ENCODE data around the gene GPATCH4.

Gene GPATCH4

GRCh38 chr1:156579472-156579871, 21.8 kb downstream of the GPATCH4 start, which contains the start of gene TTC24 (continued):
- TF ChIP-seq, protein P1, sequence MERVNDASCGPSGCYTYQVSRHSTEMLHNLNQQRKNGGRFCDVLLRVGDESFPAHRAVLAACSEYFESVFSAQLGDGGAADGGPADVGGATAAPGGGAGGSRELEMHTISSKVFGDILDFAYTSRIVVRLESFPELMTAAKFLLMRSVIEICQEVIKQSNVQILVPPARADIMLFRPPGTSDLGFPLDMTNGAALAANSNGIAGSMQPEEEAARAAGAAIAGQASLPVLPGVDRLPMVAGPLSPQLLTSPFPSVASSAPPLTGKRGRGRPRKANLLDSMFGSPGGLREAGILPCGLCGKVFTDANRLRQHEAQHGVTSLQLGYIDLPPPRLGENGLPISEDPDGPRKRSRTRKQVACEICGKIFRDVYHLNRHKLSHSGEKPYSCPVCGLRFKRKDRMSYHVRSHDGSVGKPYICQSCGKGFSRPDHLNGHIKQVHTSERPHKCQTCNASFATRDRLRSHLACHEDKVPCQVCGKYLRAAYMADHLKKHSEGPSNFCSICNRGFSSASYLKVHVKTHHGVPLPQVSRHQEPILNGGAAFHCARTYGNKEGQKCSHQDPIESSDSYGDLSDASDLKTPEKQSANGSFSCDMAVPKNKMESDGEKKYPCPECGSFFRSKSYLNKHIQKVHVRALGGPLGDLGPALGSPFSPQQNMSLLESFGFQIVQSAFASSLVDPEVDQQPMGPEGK (CRISPR knock-in tag; IDR thresholded peaks at IDR 0.05; ENCODE audit: borderline replicate concordance) = no peak
- TF ChIP-seq TOX (CRISPR knock-in tag; IDR thresholded peaks at IDR 0.05; ENCODE audit: borderline replicate concordance) (no peak), PPARA (CRISPR knock-in tag; IDR thresholded peaks at IDR 0.05; ENCODE audit: borderline replicate concordance) (no peak)

DNA sequence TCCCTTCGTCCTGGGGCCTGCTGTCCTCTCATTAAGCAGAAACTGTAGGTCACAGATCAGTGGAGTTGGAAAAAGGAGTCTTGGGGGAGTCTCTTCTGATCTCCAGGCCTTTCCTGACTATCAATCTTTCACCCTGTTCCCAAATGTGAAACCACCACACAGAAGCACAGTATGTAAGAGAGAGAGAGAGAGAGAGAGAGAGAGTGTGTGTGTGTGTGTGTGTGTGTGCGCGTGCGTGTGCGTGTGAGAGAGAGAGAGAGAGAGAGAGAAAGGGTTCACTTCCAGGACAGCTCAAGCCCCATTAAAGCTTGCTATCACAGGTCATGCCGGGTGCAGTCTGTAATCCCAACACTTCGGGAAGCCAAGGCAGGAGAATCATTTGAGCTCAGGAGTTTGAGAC, 23.2 kb downstream of the GPATCH4 start:
- TF ChIP-seq, protein P2, sequence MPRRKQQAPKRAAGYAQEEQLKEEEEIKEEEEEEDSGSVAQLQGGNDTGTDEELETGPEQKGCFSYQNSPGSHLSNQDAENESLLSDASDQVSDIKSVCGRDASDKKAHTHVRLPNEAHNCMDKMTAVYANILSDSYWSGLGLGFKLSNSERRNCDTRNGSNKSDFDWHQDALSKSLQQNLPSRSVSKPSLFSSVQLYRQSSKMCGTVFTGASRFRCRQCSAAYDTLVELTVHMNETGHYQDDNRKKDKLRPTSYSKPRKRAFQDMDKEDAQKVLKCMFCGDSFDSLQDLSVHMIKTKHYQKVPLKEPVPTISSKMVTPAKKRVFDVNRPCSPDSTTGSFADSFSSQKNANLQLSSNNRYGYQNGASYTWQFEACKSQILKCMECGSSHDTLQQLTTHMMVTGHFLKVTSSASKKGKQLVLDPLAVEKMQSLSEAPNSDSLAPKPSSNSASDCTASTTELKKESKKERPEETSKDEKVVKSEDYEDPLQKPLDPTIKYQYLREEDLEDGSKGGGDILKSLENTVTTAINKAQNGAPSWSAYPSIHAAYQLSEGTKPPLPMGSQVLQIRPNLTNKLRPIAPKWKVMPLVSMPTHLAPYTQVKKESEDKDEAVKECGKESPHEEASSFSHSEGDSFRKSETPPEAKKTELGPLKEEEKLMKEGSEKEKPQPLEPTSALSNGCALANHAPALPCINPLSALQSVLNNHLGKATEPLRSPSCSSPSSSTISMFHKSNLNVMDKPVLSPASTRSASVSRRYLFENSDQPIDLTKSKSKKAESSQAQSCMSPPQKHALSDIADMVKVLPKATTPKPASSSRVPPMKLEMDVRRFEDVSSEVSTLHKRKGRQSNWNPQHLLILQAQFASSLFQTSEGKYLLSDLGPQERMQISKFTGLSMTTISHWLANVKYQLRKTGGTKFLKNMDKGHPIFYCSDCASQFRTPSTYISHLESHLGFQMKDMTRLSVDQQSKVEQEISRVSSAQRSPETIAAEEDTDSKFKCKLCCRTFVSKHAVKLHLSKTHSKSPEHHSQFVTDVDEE (CRISPR knock-in tag; IDR thresholded peaks at IDR 0.05) = no peak
- TF ChIP-seq POU6F1 (CRISPR knock-in tag; IDR thresholded peaks at IDR 0.05; ENCODE audit: borderline replicate concordance, low read depth) = no peak
- no peak for TF ChIP-seq OSR1 (CRISPR knock-in tag; IDR thresholded peaks at IDR 0.05)
- no peak for TF ChIP-seq CSRNP3 (CRISPR knock-in tag; IDR thresholded peaks at IDR 0.05)
- TF ChIP-seq ESRRG (CRISPR knock-in tag; IDR thresholded peaks at IDR 0.05) = no peak
- TF ChIP-seq CREB5 (CRISPR knock-in tag; IDR thresholded peaks at IDR 0.05; ENCODE audit: low read depth) = no peak
- no peak for TF ChIP-seq ZNF8 (CRISPR knock-in tag; IDR thresholded peaks at IDR 0.05)
- no peak for TF ChIP-seq ZC3H10 (CRISPR knock-in tag; IDR thresholded peaks at IDR 0.05)
- no peak for TF ChIP-seq CSDC2 (CRISPR knock-in tag; IDR thresholded peaks at IDR 0.05)
- no peak for TF ChIP-seq TOX (CRISPR knock-in tag; IDR thresholded peaks at IDR 0.05; ENCODE audit: borderline replicate concordance)
- TF ChIP-seq RARB (CRISPR knock-in tag; IDR thresholded peaks at IDR 0.05) = no peak
- TF ChIP-seq TCF4 (CRISPR knock-in tag; IDR thresholded peaks at IDR 0.05; ENCODE audit: borderline replicate concordance) = no peak
- no peak for TF ChIP-seq SNAI2 (CRISPR knock-in tag; IDR thresholded peaks at IDR 0.05)
- TF ChIP-seq ZNF565 (CRISPR knock-in tag; conservative IDR thresholded peaks at IDR 0.05; ENCODE audit: low read depth) = no peak
- TF ChIP-seq ARNTL (CRISPR knock-in tag; IDR thresholded peaks at IDR 0.05; ENCODE audit: borderline replicate concordance, low read depth) = no peak
- TF ChIP-seq ZFP30 (CRISPR knock-in tag; IDR thresholded peaks at IDR 0.05) = no peak
- TF ChIP-seq GLIS3 (CRISPR knock-in tag; IDR thresholded peaks at IDR 0.05) = no peak

DNA sequence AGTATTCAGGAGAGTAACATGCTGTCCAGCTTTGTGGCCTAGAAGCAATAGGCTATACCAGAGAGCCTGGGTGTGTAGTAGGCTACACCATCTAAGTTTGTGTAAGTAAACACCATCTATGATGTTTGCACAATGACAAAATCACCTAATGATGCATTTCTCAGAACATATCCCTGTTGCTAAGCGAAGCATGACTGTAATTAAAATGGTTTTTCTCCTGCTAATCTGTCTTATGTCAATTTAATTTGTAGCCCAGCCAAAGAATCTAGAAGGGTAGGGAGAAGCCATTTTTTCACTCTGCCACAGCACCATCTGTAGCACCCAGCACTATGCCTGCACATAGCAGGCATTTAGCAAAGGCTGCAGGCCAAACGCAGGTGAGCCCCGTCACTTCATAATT, 23.7 kb downstream of the GPATCH4 start:
- no peak for ATAC-seq
- TF ChIP-seq ZNF8 (CRISPR knock-in tag; IDR thresholded peaks at IDR 0.05) (no peak), BACH2 (CRISPR knock-in tag; IDR thresholded peaks at IDR 0.05; ENCODE audit: borderline replicate concordance) (no peak), POU6F1 (CRISPR knock-in tag; IDR thresholded peaks at IDR 0.05; ENCODE audit: borderline replicate concordance, low read depth) (no peak), ISL1 (CRISPR knock-in tag; IDR thresholded peaks at IDR 0.05) (no peak), PPARA (CRISPR knock-in tag; IDR thresholded peaks at IDR 0.05; ENCODE audit: borderline replicate concordance) (no peak), ZNF565 (CRISPR knock-in tag; conservative IDR thresholded peaks at IDR 0.05; ENCODE audit: low read depth) (no peak), GLIS3 (CRISPR knock-in tag; IDR thresholded peaks at IDR 0.05) (no peak), TCF4 (CRISPR knock-in tag; IDR thresholded peaks at IDR 0.05; ENCODE audit: borderline replicate concordance) (no peak), ARNTL (CRISPR knock-in tag; IDR thresholded peaks at IDR 0.05; ENCODE audit: borderline replicate concordance, low read depth) (no peak), CSRNP3 (CRISPR knock-in tag; IDR thresholded peaks at IDR 0.05) (no peak), ZFP3 (CRISPR knock-in tag; IDR thresholded peaks at IDR 0.05) (no peak)
- TF ChIP-seq, protein P2 (CRISPR knock-in tag; IDR thresholded peaks at IDR 0.05) = no peak

More for the DNA sequence above, 23.2 kb downstream of the GPATCH4 start:
- no peak for ATAC-seq
